Muscle layer of duodenum (tissue), 2 donors: Measurements from ENCODE around the gene DENND1A.

Source experiments
- H3K27ac ChIP-seq: one replicate; pipeline ENCODE4 v1.7.0; 2013; ENCODE audit warnings: mild to moderate bottlenecking, low read length
- H3K27me3 ChIP-seq: one replicate; pipeline ENCODE4 v1.7.0; 2013; ENCODE audit warnings: low read depth, mild to moderate bottlenecking, control low read depth, low read length
- H3K36me3 ChIP-seq, 2 donors: one replicate each; pipeline ENCODE4 v1.7.0; 2013; ENCODE audit warnings: low read length in 2 of 2, control low read depth in 1 of 2, mild to moderate bottlenecking in 1 of 2; ENCODE audit not compliant: insufficient read depth in 2 of 2, control insufficient read depth in 1 of 2
- H3K4me1 ChIP-seq, 2 donors: one replicate each; pipeline ENCODE4 v1.7.0; 2013; ENCODE audit warnings: low read length in 2 of 2, mild to moderate bottlenecking in 2 of 2, control low read depth in 1 of 2, moderate library complexity in 1 of 2; ENCODE audit not compliant: insufficient read depth in 2 of 2, control insufficient read depth in 1 of 2
- H3K4me3 ChIP-seq, 2 donors: one replicate each; pipeline ENCODE4 v1.7.0; 2013; ENCODE audit warnings: low read length in 2 of 2, low read depth in 1 of 2, mild to moderate bottlenecking in 1 of 2
- H3K9me3 ChIP-seq, 2 donors: one replicate each; pipeline ENCODE4 v1.7.0; 2013; ENCODE audit warnings: low read length in 2 of 2, control low read depth in 1 of 2, mild to moderate bottlenecking in 1 of 2; ENCODE audit not compliant: control insufficient read depth in 1 of 2
- donor health status: healthy.

DENND1A gene

DNA sequence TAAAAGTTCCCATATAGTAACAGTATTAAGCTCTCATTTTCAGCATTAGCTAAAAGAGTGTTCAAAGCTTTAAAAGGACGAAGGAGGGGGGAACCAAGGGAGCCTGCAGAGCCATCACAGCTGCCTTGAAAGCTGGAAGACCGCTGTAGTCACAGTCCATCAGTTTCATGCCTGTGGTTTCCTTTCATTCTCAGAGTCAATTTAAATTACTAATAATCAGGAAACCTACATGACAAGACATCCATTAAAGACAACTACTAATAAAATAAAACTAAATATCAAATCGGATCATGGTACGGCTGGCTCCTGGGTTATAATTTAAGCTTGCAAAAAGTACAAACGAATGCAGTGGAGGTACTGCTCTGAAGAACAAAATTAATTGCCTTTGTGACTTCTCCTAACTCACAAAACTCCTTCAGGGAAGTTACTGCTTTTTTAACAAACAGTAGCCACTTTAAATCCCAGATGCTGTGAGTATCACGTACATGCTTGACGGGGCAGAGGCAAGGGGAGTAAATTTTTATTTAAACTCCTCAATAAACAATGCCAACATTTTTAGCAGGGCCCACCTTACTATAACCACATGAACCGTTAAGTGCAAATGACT, 213.5 kb downstream of the DENND1A start:
- H3K36me3 ChIP-seq: no peaks in the 10 kb centered on the region
- H3K27ac ChIP-seq: no peak overlapping the region
- no peaks in the 10 kb centered on the region for H3K4me1 ChIP-seq
- no peaks in the 10 kb centered on the region for H3K27me3 ChIP-seq
- no peak overlapping the region for H3K4me3 ChIP-seq
- no peaks in the 10 kb centered on the region for H3K9me3 ChIP-seq

GRCh38 chr9:123715258-123715657, 214.7 kb downstream of the DENND1A start:
- Histone ChIP-seq H3K4me3 (no peak overlapping the region), H3K4me1 (no peaks in the 10 kb centered on the region), H3K27me3 (no peaks in the 10 kb centered on the region), H3K9me3 (no peaks in the 10 kb centered on the region), H3K36me3 (no peaks in the 10 kb centered on the region), H3K27ac (no peak overlapping the region)

GRCh38 chr9:123713282-123713681, 216.6 kb downstream of the DENND1A start:
- H3K4me1 ChIP-seq: no peaks in the 10 kb centered on the region
- H3K36me3 ChIP-seq: no peaks in the 10 kb centered on the region
- no peak overlapping the region for H3K4me3 ChIP-seq
- H3K9me3 ChIP-seq: no peaks in the 10 kb centered on the region
- H3K27me3 ChIP-seq: no peaks in the 10 kb centered on the region
- no peak overlapping the region for H3K27ac ChIP-seq

- H3K4me3 ChIP-seq: no peak overlapping the region
- no peak overlapping the region for H3K27ac ChIP-seq
- H3K9me3 ChIP-seq: no peaks in the 10 kb centered on the region
- H3K36me3 ChIP-seq: no peaks in the 10 kb centered on the region
- no peaks in the 10 kb centered on the region for H3K4me1 ChIP-seq
- no peaks in the 10 kb centered on the region for H3K27me3 ChIP-seq
Observed at GRCh38 chr9:123712399-123712798, 217.5 kb downstream of the DENND1A start.

- Histone ChIP-seq H3K27ac (no peak overlapping the region), H3K27me3 (no peaks in the 10 kb centered on the region), H3K4me3 (no peak overlapping the region), H3K36me3 (no peaks in the 10 kb centered on the region), H3K9me3 (no peaks in the 10 kb centered on the region), H3K4me1 (no peaks in the 10 kb centered on the region)
Observed at GRCh38 chr9:123710299-123710698, 219.6 kb downstream of the DENND1A start.

DNA sequence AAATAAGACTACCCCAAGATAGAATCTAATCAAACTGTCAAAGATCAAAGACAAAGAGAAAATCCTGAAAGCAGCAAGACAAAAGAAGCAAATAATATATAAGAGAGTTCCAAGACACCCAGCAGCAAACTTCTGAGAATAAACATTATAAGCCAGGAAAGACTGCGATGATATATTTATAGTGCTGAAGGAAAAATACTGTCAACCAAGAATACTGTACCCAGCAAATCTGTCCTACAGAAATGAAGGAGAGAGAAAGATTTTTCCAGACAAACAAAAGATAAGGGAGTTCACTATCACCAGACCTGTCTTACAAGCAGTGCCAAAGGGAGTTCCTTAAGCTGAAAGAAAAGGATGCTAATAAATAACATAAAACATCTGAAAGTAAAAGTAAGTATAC, 227.4 kb downstream of the DENND1A start:
- H3K36me3 ChIP-seq: no peaks in the 10 kb centered on the region
- H3K4me1 ChIP-seq: peaks cover 0 to 3% of the 10 kb centered on the region in 2 donors
- no peak overlapping the region for H3K4me3 ChIP-seq
- no peak overlapping the region for H3K27ac ChIP-seq
- H3K27me3 ChIP-seq: no peaks in the 10 kb centered on the region
- peaks cover 18 to 20% of the 10 kb centered on the region in 2 donors for H3K9me3 ChIP-seq

DNA sequence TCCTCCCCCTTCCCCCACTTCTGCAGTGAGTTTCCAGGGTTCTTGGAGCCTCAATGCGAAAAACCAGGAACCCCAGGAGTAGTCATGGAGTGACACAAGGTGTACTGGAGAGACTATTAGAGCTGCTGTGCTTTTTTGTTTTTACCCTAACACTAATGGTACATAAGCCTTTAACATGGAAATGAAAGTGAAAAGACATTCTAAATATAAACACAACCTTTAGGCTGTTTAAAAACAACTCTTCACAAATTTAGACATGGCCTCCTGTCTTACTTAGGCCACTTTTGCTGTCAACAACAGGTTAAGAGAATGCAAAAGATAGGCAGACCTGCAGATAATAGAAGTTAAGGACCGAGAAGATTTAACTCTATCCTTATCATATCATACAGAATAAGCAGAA, 232.2 kb downstream of the DENND1A start:
- Histone ChIP-seq H3K9me3 (peaks cover 11 to 15% of the 10 kb centered on the region in 2 donors), H3K4me3 (no peak overlapping the region), H3K36me3 (no peaks in the 10 kb centered on the region), H3K27me3 (no peaks in the 10 kb centered on the region), H3K4me1 (peaks cover 0 to 4% of the 10 kb centered on the region in 2 donors), H3K27ac (no peak overlapping the region)

GRCh38 chr9:123696476-123696875, 233.4 kb downstream of the DENND1A start:
- H3K4me3 ChIP-seq: no peak overlapping the region
- no peaks in the 10 kb centered on the region for H3K27me3 ChIP-seq
- H3K27ac ChIP-seq: no peak overlapping the region
- H3K9me3 ChIP-seq: peaks cover 0 to 5% of the 10 kb centered on the region in 2 donors
- peaks cover 0 to 4% of the 10 kb centered on the region in 2 donors for H3K4me1 ChIP-seq
- H3K36me3 ChIP-seq: no peaks in the 10 kb centered on the region

GRCh38 chr9:123695386-123695785, 234.5 kb downstream of the DENND1A start:
- Histone ChIP-seq H3K36me3 (no peaks in the 10 kb centered on the region), H3K9me3 (no peaks in the 10 kb centered on the region), H3K27ac (no peak overlapping the region), H3K27me3 (no peaks in the 10 kb centered on the region), H3K4me3 (no peak overlapping the region), H3K4me1 (peaks cover 0 to 4% of the 10 kb centered on the region in 2 donors)

GRCh38 chr9:123691765-123692303, 238.1 kb downstream of the DENND1A start:
- H3K4me1 ChIP-seq: peaks cover 0 to 3% of the 10 kb centered on the region in 2 donors
- no peaks in the 10 kb centered on the region for H3K27me3 ChIP-seq
- no peak overlapping the region for H3K27ac ChIP-seq
- H3K9me3 ChIP-seq: no peaks in the 10 kb centered on the region
- no peak overlapping the region for H3K4me3 ChIP-seq
- H3K36me3 ChIP-seq: no peaks in the 10 kb centered on the region

DNA sequence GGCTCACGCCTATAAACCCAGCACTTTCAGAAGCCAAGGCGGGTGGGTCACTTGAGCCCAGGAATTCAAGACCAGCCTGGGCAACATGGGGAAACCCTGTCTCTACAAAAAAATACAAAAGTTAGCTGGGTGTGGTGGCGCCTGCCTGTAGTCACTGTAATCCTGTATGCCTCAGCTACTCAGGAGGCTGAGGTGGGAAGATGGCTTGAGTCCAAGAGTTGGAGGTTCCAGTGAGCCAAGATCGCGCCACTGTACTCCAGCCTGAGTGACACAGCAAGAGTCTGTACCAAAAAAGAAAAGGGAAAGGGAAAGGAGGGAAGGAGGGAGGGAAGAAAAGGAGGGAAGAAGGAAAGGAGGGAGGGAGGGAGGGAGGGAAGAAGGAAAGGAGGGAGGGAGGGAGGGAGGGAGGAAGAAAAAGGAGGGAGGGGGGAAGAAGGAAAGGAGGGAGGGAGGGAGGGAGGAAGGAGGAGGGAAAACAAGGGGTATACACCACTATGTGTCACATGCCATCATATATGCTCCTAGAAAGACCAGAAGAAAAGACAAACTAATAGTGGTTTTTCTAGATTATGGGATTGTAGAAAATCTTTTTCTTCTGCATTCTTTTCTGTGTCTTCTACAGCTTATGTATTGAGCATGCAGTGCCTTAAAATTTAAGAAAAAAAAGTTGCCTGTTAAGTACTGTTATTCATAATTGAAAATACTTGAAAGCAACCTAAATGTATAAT, 240.1 kb downstream of the DENND1A start:
- no peaks in the 10 kb centered on the region for H3K9me3 ChIP-seq
- no peak overlapping the region for H3K27ac ChIP-seq
- no peak overlapping the region for H3K4me3 ChIP-seq
- peaks cover 0 to 4% of the 10 kb centered on the region in 2 donors for H3K4me1 ChIP-seq
- H3K27me3 ChIP-seq: no peaks in the 10 kb centered on the region
- no peaks in the 10 kb centered on the region for H3K36me3 ChIP-seq
